H1 (cell line): Measurements from ENCODE around the gene MAP2K2. TPM values are rescaled to one million over a fixed set of nuclear protein-coding genes. Genes with fewer than 3 reads are reported as not detected.

ENCODE experiments used
- CTCF ChIA-PET: fragments of 300-600 bp; sonication (Branson Sonifier 250); formaldehyde crosslinking; loops from one replicate; lab custom pipeline; 2021; ENCODE audit not compliant: partially characterized antibody; lab: Charles Lee
- POLR2A ChIA-PET: fragments of 300-600 bp; sonication (Branson Sonifier 250); formaldehyde crosslinking; loops from one replicate; lab custom pipeline; 2021; ENCODE audit warnings: inconsistent platforms; ENCODE audit not compliant: partially characterized antibody; lab: Charles Lee
- DNase-seq, 2 experiments: peaks; one replicate each; pipeline versions ENCODE4 v3.0.0 to v3.0.0-alpha.2; 2010 to 2022; ENCODE audit warnings: low spot score in 2 of 2, low read depth in 1 of 2, mixed read lengths in 1 of 2
- FAIRE-seq: peaks from 2 replicates; lab custom pipeline; 2011; peaks lifted over from hg19 to GRCh38; lab: Jason Lieb, UNC
- H2AFZ ChIP-seq: 2 replicates; pipeline ENCODE4 v1.8.1; 2012; ENCODE audit warnings: low read length, inconsistent platforms
- H2AK5ac ChIP-seq: 2 replicates; pipeline ENCODE4 v1.6.1; 2013; ENCODE audit warnings: low read depth, low read length
- H2BK120ac ChIP-seq: replicated peaks from 2 replicates; pipeline ENCODE3; 2013; ENCODE audit warnings: low read depth, low read length, inconsistent platforms
- H2BK12ac ChIP-seq: 2 replicates; pipeline ENCODE4 v1.6.1; 2013; ENCODE audit warnings: low read depth, low read length
- H2BK15ac ChIP-seq: 2 replicates; pipeline ENCODE4 v1.6.1; 2013; ENCODE audit warnings: low read length
- H2BK20ac ChIP-seq: 2 replicates; pipeline ENCODE4 v1.6.1; 2013; ENCODE audit warnings: low read length
- H2BK5ac ChIP-seq: 2 replicates; pipeline ENCODE4 v1.6.1; 2013; ENCODE audit warnings: low read depth, low read length
- H3K14ac ChIP-seq: 2 replicates; pipeline ENCODE4 v1.6.1; 2013; ENCODE audit warnings: inconsistent platforms; ENCODE audit not compliant: insufficient read length
- H3K18ac ChIP-seq: 2 replicates; pipeline ENCODE4 v1.6.1; 2013; ENCODE audit warnings: low read length; ENCODE audit errors: extremely low read depth
- H3K23ac ChIP-seq: 2 replicates; pipeline ENCODE4 v1.6.1; 2013; ENCODE audit warnings: inconsistent platforms; ENCODE audit not compliant: insufficient read length
- H3K23me2 ChIP-seq: 2 replicates; pipeline ENCODE4 v1.6.1; 2013; ENCODE audit warnings: low read depth, low read length
- H3K27ac ChIP-seq: 2 replicates; pipeline ENCODE4 v1.6.1; 2011; ENCODE audit warnings: low read depth, low read length, inconsistent platforms
- H3K27me3 ChIP-seq, 4 experiments: replicated peaks in 1 of 4; 1 replicate in 1 of 4; 2 replicates in 3 of 4; pipeline versions ENCODE4 v1.6.1 to v1.8.1; 2011 to 2013; ENCODE audit warnings: low read length in 3 of 4, mild to moderate bottlenecking in 3 of 4, inconsistent platforms in 2 of 4, mixed read lengths in 2 of 4, moderate library complexity in 1 of 4; ENCODE audit not compliant: control insufficient read depth in 3 of 4, insufficient read depth in 3 of 4; ENCODE audit errors: extremely low read depth in 1 of 4
- H3K36me3 ChIP-seq, 4 experiments: 2 replicates each; pipeline versions ENCODE4 v1.6.1 to v1.8.1; 2011 to 2013; ENCODE audit warnings: mild to moderate bottlenecking in 4 of 4, low read length in 3 of 4, moderate library complexity in 2 of 4, control low read depth in 1 of 4, inconsistent platforms in 1 of 4; ENCODE audit not compliant: insufficient read depth in 4 of 4, control insufficient read depth in 2 of 4
- H3K4ac ChIP-seq: replicated peaks from 2 replicates; pipeline ENCODE3; 2013; ENCODE audit warnings: low read length, low read depth, mixed read lengths, inconsistent platforms; ENCODE audit not compliant: insufficient read length
- H3K4me1 ChIP-seq, 4 experiments: replicated peaks in 1 of 4; 1 replicate in 1 of 4; 2 replicates in 3 of 4; pipeline versions ENCODE4 v1.6.1 to v1.8.1; 2011 to 2013; ENCODE audit warnings: low read length in 3 of 4, inconsistent platforms in 2 of 4, mixed read lengths in 1 of 4; ENCODE audit not compliant: insufficient read depth in 4 of 4, control insufficient read depth in 3 of 4
- H3K4me2 ChIP-seq, 2 experiments: 2 replicates each; pipeline versions ENCODE4 v1.6.1 to v1.8.1; 2011 to 2013; ENCODE audit warnings: low read depth in 2 of 2, low read length in 2 of 2, control low read depth in 1 of 2, inconsistent platforms in 1 of 2, mild to moderate bottlenecking in 1 of 2; ENCODE audit not compliant: insufficient read depth in 1 of 2
- H3K4me3 ChIP-seq, 4 experiments: fragments of 200-600, 300-600 bp in 1 of 4; sonication (generic), shearing (Covaris generic), sonication (Bioruptor Twin) in 1 of 4; 2 replicates each; pipeline versions ENCODE4 v1.5.1 to v1.8.1; 2011 to 2016; ENCODE audit warnings: low read length in 4 of 4, low read depth in 3 of 4, control low read depth in 2 of 4, inconsistent platforms in 2 of 4, mild to moderate bottlenecking in 2 of 4, mixed read lengths in 1 of 4, moderate library complexity in 1 of 4; ENCODE audit not compliant: insufficient read depth in 2 of 4; ENCODE audit errors: extremely low read depth in 1 of 4
- H3K56ac ChIP-seq: replicated peaks from 2 replicates; pipeline ENCODE3; 2013; ENCODE audit warnings: low read depth, mild to moderate bottlenecking, mixed read lengths, low read length, inconsistent platforms; ENCODE audit not compliant: insufficient read length
- H3K79me1 ChIP-seq: 2 replicates; pipeline ENCODE4 v1.6.1; 2013; ENCODE audit warnings: low read depth, low read length, control low read depth
- H3K79me2 ChIP-seq, 2 experiments: 2 replicates each; pipeline versions ENCODE4 v1.6.1 to v1.8.1; 2012 to 2013; ENCODE audit warnings: low read length in 2 of 2, mild to moderate bottlenecking in 2 of 2, inconsistent platforms in 1 of 2; ENCODE audit not compliant: insufficient read depth in 2 of 2, control insufficient read depth in 1 of 2
- H3K9ac ChIP-seq, 4 experiments: replicated peaks in 1 of 4; 1 replicate in 1 of 4; 2 replicates in 3 of 4; pipeline versions ENCODE4 v1.6.1 to v1.8.1; 2011 to 2013; ENCODE audit warnings: low read depth in 3 of 4, low read length in 3 of 4, control low read depth in 2 of 4, mild to moderate bottlenecking in 2 of 4, moderate library complexity in 2 of 4, inconsistent platforms in 1 of 4; ENCODE audit errors: extremely low read depth in 1 of 4
- H3K9me3 ChIP-seq, 2 experiments: 2 replicates each; pipeline versions ENCODE4 v1.6.1 to v1.8.1; 2012 to 2013; ENCODE audit warnings: mild to moderate bottlenecking in 2 of 2, moderate library complexity in 2 of 2, control low read depth in 1 of 2, inconsistent platforms in 1 of 2, low read depth in 1 of 2, low read length in 1 of 2, mixed read lengths in 1 of 2; ENCODE audit not compliant: insufficient read depth in 2 of 2
- H4K20me1 ChIP-seq, 2 experiments: replicated peaks in 1 of 2; 2 replicates each; pipeline versions ENCODE3 to v1.8.1; 2011 to 2013; ENCODE audit warnings: inconsistent platforms in 2 of 2, low read length in 2 of 2, mild to moderate bottlenecking in 1 of 2; ENCODE audit not compliant: insufficient read depth in 2 of 2, control insufficient read depth in 1 of 2
- H4K5ac ChIP-seq: 2 replicates; pipeline ENCODE4 v1.6.1; 2013; ENCODE audit warnings: low read length, low read depth, mixed read lengths, inconsistent platforms; ENCODE audit not compliant: insufficient read length
- H4K8ac ChIP-seq: 2 replicates; pipeline ENCODE4 v1.8.0; 2013; ENCODE audit warnings: mild to moderate bottlenecking, moderate library complexity, low read length, inconsistent platforms; ENCODE audit not compliant: insufficient read depth; ENCODE audit errors: extremely low read depth
- H4K91ac ChIP-seq: replicated peaks from 2 replicates; pipeline ENCODE3; 2013; ENCODE audit warnings: low read length, mixed read lengths, inconsistent platforms; ENCODE audit not compliant: insufficient read length
- ATF3 ChIP-seq: IDR thresholded peaks from 2 replicates; pipeline ENCODE4 v1.6.1; 2011; ENCODE audit warnings: low read depth, mild to moderate bottlenecking, low read length; ENCODE audit not compliant: insufficient read depth
- CTCF ChIP-seq, 3 experiments: IDR thresholded peaks; 1 replicate in 2 of 3; 2 replicates in 1 of 3; pipeline versions ENCODE4 v1.5.1 to v1.6.1; 2011; ENCODE audit warnings: low read length in 3 of 3, mild to moderate bottlenecking in 3 of 3, inconsistent platforms in 2 of 3, low read depth in 1 of 3, moderate library complexity in 1 of 3; ENCODE audit not compliant: insufficient read depth in 1 of 3; ENCODE audit errors: control extremely low read depth in 1 of 3
- FOSL1 ChIP-seq: IDR thresholded peaks from 2 replicates; pipeline ENCODE4 v1.6.1; 2011; ENCODE audit warnings: mild to moderate bottlenecking, low read depth, low read length, moderate library complexity; ENCODE audit not compliant: insufficient read depth
- NANOG ChIP-seq: IDR thresholded peaks from 2 replicates; pipeline ENCODE4 v1.6.1; 2011; ENCODE audit warnings: low read length, low read depth, mild to moderate bottlenecking, inconsistent platforms; ENCODE audit not compliant: insufficient read depth, poor library complexity, severe bottlenecking
- POLR2A ChIP-seq, 2 experiments: IDR thresholded peaks; 1 replicate in 1 of 2; 2 replicates in 1 of 2; pipeline ENCODE4 v1.6.1; 2011; ENCODE audit warnings: low read depth in 2 of 2, low read length in 2 of 2, mild to moderate bottlenecking in 2 of 2; ENCODE audit errors: control extremely low read depth in 1 of 2
- USF2 ChIP-seq: IDR thresholded peaks from 2 replicates; pipeline ENCODE4 v1.6.1; 2011; ENCODE audit warnings: low read length, improper control_type of control experiment
- WGBS, 2 experiments: shearing (Covaris generic) in 1 of 2; methylation state at CpG; one replicate each; pipeline versions ENCODE4 v1.1.6 to v1.1.7; 2013 to 2015; ENCODE audit warnings: low lambda C conversion rate in 2 of 2, mixed read lengths in 2 of 2, inconsistent platforms in 1 of 2, low coverage in 1 of 2, missing lambda C conversion rate in 1 of 2; ENCODE audit not compliant: insufficient replicate concordance in 2 of 2, insufficient coverage in 1 of 2, insufficient read length in 1 of 2; ENCODE audit errors: extremely low coverage in 1 of 2, missing lambda C conversion rate in 1 of 2; 5-methylcytosine and 5-hydroxymethylcytosine counted together
- polyA plus RNA-seq, 7 experiments: library from polyadenylated mRNA; depleted of rRNA in 3 of 7; stranded (reverse) in 5 of 7; unstranded in 2 of 7; fragments of >200 nt in 5 of 7; fragments of 200-250 nt in 2 of 7; gene quantifications; 1 replicate in 5 of 7; 2 replicates in 1 of 7; 4 replicates in 1 of 7; pipeline versions ENCODE4 v1.2.1 to v1.2.3, GENCODE V29; 2011 to 2013; ENCODE audit warnings: missing spikeins in 2 of 7, mixed read lengths in 2 of 7
- total RNA-seq: library from RNA; stranded (reverse); fragmentation: NEBNext Ultra II Directional; extraction: Animal tissue kit (Norgen Biotek cat#: 25700); gene quantifications from 2 replicates; pipeline ENCODE4 v1.2.1, GENCODE V29; 2021

MAP2K2 gene
- total and polyA plus RNA-seq, 2 of the 8 experiments (the other 6 are each of a cell fraction or from before 2014, with no cell fraction given) = 111 to 162 TPM

GRCh38 chr19:4077800-4078684, 45.9 kb downstream of the MAP2K2 start:
- Histone ChIP-seq H3K4ac (no peak overlapping the region), H4K8ac (peak overlapping the region; percentile 57; the same call in 1 of the 2 replicates), H3K23me2 (peaks cover 4% of the 10 kb centered on the region; the same call in 1 of the 2 replicates), H3K18ac (peak overlapping the region; percentile 87), H2AK5ac (peak overlapping the region; percentile 65; the same call in 1 of the 2 replicates), H3K4me2 (peak overlapping the region in 1 of 2 experiments; percentile 6; a peak in 1 of 4 replicates), H4K5ac (no peak overlapping the region), H3K23ac (no peak overlapping the region), H2BK5ac (peak overlapping the region; percentile 82; the same call in 1 of the 2 replicates), H3K27ac (no peak overlapping the region), H3K56ac (no peak overlapping the region), H3K79me2 (no peaks in the 10 kb centered on the region), H3K9me3 (no peaks in the 10 kb centered on the region), H3K4me3 (no peak overlapping the region), H3K36me3 (no peaks in the 10 kb centered on the region), H2BK12ac (peak overlapping the region; percentile 95; the same call in 1 of the 2 replicates), H3K9ac (no peak overlapping the region), H2BK20ac (0 out of 2 replicates have a peak overlapping the region, but pooled peaks have one; percentile 72), H4K91ac (peak overlapping the region; percentile 91), H3K27me3 (no peaks in the 10 kb centered on the region; a peak in 1 of 7 replicates), H2BK120ac (no peak overlapping the region), H4K20me1 (no peaks in the 10 kb centered on the region), H2AFZ (no peak overlapping the region), H2BK15ac (peak overlapping the region; percentile 46; the same call in 1 of the 2 replicates), H3K4me1 (peaks cover 0 to 13% (median 8%) of the 10 kb centered on the region in 4 experiments; a peak in 5 of 7 replicates), H3K14ac (no peak overlapping the region), H3K79me1 (no peaks in the 10 kb centered on the region)
- 67% methylated on average over 9 of the region's 33 CpGs; no CpG with 5 or more reads in 1 of the 2 experiments for WGBS, 2 experiments
- CTCF ChIA-PET = no interaction called here
- POLR2A ChIA-PET = interaction anchor here (0.8 to 3.0 kb wide), 9 partner anchors 9 to 317 kb away, joined by 3 to 22 read pairs (median 4); partner anchors contain the start of gene EEF2
- no peak for FAIRE-seq
- DNase-seq = no peak
- no peak for TF ChIP-seq USF2
- no peak for TF ChIP-seq POLR2A (IDR thresholded peaks at IDR 0.05; ENCODE audit: control extremely low read depth in 1 of 2, low read depth in 2 of 2, low read length in 2 of 2)
- no peak for TF ChIP-seq ATF3
- TF ChIP-seq CTCF (IDR thresholded peaks at IDR 0.05; ENCODE audit: control extremely low read depth in 1 of 3, insufficient read depth in 1 of 3, low read depth in 1 of 3, low read length in 3 of 3) = no peak
- no peak for TF ChIP-seq FOSL1
- TF ChIP-seq NANOG = no peak
